Midbrain (tissue), 1 donor: Measurements from ENCODE around the gene GSK3A.
"Not testable (repeated sequence)": the region's sequence is repeated elsewhere in the genome, so short reads cannot be mapped to it uniquely, and the experiment has no call there.

Experiments used
- DNase-seq: peaks from one replicate; lab custom pipeline; 2025; lab: John Stamatoyannopoulos, UW

Gene GSK3A

GRCh38 chr19:42268142-42268703 lies 25.8 kb upstream of the GSK3A start:
- peak; percentile 100 for DNase-seq

DNA sequence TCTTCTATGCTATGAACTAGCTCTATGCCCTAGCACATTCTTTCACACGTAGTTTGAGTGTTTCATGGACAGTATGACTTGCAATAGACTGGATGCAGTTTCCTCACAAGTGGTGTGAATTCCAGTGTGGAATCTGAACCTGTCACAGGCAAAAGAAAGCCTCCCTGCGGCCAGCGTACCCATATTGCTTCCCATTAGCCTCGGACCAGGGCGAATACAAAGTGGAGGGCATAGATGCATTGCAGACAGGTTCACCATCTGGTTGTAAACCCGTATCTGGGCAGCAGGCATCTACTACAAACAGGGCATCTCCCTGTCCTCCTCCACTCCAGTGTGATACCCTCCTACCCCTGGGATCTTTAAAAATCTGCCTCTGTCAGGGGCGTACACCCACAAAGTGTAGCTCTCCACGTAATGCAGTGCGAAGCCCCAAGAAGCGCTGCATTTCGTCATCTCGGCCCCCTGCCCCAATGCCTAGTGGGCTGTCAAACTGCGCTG lies 25.3 kb upstream of the GSK3A start:
- no peak for DNase-seq

DNA sequence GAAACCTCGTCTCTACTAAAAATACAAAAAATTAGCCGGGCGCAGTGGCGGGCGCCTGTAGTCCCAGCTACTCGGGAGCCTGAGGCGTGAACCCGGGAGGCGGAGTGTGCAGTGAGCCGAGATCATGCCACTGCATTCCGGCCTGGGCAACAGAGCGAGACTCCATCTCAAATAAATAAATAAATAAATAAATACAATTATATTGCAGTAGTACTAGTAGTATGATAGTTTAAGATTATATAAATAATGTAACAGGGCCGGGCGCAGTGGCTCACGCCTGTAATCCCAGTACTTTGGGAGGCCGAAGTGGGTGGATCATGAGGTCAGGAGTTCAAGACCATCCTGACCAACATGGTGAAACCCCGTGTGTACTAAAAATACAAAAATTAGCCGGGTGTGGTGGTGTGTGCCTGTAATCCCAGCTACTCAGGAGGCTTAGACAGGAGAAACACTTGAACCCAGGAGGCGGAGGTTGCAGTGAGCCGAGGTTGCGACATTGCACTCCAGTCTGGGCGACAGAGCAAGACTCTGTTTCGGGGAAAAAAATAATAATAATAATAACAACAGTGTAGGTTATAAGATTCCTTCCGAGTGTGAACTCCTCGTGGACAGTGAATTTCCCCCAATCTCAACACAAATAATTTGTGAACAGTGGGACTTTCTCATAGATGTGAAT lies 24.7 kb upstream of the GSK3A start:
- not testable (repeated sequence) for DNase-seq

DNA sequence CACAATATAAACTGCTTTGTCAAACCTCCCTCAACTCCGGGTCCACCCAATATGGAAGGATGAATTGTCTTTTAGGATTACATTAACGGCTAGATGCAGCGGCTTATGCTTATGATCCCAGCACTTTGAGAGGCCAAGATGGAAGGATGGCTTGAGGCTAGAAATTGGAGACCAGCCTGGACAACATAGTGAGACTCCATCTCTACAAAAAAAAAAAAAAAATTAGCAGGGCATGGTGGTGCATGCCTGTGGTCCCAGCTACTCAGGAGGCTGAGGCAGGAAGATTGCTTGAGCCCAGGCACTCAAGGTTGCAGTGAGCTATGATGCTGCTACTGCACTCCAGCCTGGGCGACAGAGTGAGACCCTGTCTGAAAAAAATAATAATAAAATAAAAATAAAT lies 23.7 kb upstream of the GSK3A start:
- DNase-seq: not testable (repeated sequence)

DNA sequence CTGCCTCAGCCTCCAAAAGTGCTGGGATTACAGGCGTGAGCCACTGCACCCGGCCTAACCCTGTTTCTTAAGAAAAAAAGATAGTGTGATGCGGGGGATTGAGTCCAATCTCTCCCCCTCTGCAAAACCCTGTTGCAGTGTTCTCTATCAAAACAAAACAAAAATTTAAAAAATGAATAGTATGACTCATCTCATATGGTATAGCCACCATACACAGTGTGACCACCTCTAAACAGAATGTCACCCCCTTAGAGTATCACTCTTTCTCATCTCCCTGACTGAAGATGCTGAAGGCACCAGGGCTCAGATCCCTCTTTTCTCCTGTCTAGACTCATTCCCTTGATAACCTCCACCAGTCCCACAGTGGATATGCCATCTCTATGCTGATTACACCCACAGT lies 19.4 kb upstream of the GSK3A start:
- DNase-seq: no peak

GRCh38 chr19:42257842-42258241 lies 15.4 kb upstream of the GSK3A start:
- DNase-seq: not testable (repeated sequence)

- peak; percentile 56 for DNase-seq
Observed at GRCh38 chr19:42255766-42256745, 13.7 kb upstream of the GSK3A start.

DNA sequence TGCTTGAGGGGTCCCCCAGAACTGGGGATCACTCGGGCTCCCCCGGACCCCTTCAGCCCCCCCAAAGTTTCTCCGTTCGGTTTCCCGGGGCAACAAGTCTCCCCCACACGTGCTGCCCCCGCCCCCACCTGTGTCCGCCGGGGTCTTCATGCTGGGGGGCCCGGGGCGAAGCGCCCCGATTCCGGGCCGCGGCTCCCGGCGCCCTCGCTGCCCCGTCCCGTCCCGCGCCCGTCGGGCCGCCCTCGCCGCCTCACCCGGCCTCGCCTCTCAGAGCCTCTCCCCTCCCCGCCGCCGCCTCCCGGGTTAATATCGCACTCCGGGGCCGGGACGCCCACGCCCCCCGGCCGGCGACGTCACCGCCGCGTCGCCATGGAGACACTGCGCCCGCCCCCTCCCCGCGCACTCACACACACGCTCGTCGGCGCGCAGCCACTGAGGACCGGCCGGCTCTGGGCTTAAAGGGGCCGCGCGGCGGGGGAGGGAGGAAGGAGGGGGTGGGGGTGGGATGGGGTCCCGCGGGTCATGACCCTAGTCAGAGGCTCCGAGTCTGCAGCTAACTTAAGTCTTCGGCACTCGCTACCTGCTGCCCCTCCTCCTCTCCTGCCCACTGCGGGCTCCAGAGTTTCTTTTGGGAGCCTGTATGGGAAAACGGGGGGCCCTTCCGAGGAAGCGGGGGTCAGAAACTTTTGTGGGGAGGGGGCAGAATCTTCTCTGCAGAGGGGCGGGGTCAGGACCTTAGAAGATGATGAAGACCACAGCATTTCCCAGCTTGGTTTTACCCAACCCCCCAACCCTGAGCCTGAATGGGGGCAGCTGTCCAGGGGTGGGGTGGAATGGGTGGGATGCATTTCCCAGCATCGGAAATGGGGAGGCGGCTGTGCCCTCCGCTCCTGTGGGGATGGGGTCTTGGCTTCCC lies 12.7 kb upstream of the GSK3A start, which contains the start of gene ERF:
Gene ERF, minus strand, starts transcription at position 279 of the 916 bp plus-strand sequence. Its CDS starts 129 bp downstream, at position 150.
- DNase-seq: peak; percentile 93

- DNase-seq: peak; percentile 87
Observed at GRCh38 chr19:42254089-42254849, 11.9 kb upstream of the GSK3A start.

GRCh38 chr19:42253245-42254088 lies 11.1 kb upstream of the GSK3A start:
- peak; percentile 38 for DNase-seq

- peak; percentile 89 for DNase-seq
Observed at GRCh38 chr19:42252365-42253244, 10.2 kb upstream of the GSK3A start.

DNA sequence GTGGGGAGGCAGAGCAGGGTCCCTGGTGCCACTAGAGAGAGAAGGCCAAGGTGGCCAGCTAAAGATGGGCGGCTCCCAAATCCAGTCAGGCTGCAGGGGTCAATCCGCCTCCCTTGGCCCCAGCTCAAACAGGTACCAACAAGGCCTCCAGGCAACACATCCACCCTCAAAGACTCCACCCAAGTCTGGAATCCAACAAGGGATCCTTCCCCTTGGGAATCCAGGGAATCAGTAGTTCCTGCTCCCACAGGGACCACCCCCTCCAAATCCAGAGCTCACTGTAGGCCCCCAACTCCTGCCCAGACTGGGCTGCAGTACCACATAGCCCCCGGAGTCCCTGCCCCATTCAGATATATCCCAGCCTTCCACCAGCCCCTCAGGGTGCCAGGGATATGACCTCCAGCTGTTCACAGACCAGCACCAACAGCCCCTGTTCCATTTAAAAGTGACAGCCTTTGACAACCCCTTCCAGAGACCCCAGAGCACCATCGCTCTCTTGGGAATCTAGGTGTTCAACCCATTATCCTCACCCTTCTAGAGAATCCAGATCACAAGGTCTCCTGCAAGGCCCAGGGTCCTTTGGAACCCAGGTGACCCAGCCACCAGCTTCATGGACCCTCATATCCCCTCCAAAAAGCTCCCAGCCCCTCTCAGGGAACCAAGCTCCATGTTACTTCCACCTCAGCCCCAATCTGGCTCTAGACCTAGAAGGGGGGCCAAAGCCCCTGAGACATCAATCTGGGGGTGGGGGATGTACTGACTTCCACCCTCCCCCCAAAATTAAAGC lies 9.4 kb upstream of the GSK3A start:
- DNase-seq: no peak

- peak; percentile 56 for DNase-seq
Observed at GRCh38 chr19:42250666-42251531, 8.5 kb upstream of the GSK3A start.

- DNase-seq: no peak
Observed at GRCh38 chr19:42250183-42250665, 7.8 kb upstream of the GSK3A start.

GRCh38 chr19:42249769-42250168 lies 7.4 kb upstream of the GSK3A start:
- DNase-seq: no peak

DNA sequence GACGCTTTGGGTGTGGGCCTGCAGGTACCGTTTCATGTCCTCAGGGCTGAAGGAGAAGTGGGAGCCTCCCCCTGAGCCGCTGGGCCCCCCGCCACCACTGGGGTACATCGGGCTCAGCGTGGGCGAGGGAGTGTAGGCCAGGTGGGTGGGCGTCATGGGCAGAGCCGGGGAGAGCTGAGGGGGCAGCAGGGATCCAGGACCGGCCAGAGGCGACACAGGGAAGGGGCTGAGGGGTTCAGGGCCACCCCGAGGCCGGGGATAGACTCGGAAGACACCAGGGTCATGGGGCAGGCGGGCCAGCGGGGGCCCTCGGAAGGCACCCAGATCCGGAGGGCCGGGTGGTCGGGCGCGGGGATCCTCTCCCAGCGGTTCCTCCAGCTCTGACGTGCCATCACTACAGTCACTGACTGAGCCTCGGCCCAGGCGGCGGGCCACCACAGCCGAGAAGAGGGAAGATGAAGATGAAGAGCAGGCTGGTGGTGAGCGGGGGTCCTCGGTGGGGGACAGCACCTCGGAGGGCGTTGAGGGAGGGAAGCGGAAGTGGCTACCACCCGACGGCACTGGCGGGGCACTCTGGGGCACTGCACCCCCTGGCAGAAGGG lies 6.8 kb upstream of the GSK3A start:
- no peak for DNase-seq
